ENCODE results near the gene MFSD11. TPM values are rescaled to one million over a fixed set of nuclear protein-coding genes. Genes with fewer than 3 reads are reported as not detected.
A peak's percentile ranks its signal among the peaks of the same experiment; 100 is the strongest.

The MFSD11 gene
- total RNA-seq, 1 donor from 2014 or later, result 47.2 TPM

Small RNAs within 50 kb of the gene (small RNA-seq; reads per million reads assigned to genes)
- not detected for gene AC005837.3 (ENCODE audit: low replicate concordance)
- not detected for gene RF02271 (ENCODE audit: low replicate concordance)
- gene RNU6-97P (ENCODE audit: low replicate concordance), result not detected
- 10.9 reads per million, percentile 94 among the genes with 10 or more reads in this experiment for gene RNY4P36 (ENCODE audit: low replicate concordance)

Other genes with a start within 250 kb of the MFSD11 start
- 2.7 TPM for gene RHBDF2, start 236.7 kb upstream of the MFSD11 start, total RNA-seq
- gene CYGB, start 200.4 kb upstream of the MFSD11 start, total RNA-seq, result 2.0 TPM
- 2.0 TPM for gene PRCD, start 198.1 kb upstream of the MFSD11 start, total RNA-seq
- not detected for gene ST6GALNAC2, start 152.3 kb upstream of the MFSD11 start, total RNA-seq
- 2.5 TPM for gene ST6GALNAC1, start 94.4 kb upstream of the MFSD11 start, total RNA-seq
- 35.7 TPM for gene MXRA7, start 27.2 kb upstream of the MFSD11 start, total RNA-seq
- 24.3 TPM for gene JMJD6, start 11.5 kb upstream of the MFSD11 start, total RNA-seq
- gene METTL23, start 11.3 kb upstream of the MFSD11 start, total RNA-seq, result 12.0 TPM
- gene SRSF2, start 788 bp upstream of the MFSD11 start, total RNA-seq, result 61.2 TPM
- gene MGAT5B, start 130.3 kb downstream of the MFSD11 start, total RNA-seq, result 24.8 TPM